GM19035 (cell line): ENCODE data around the gene OPRL1.
"Not testable (repeated sequence)": the region's sequence is repeated elsewhere in the genome, so short reads cannot be mapped to it uniquely, and the experiment has no call there.

Experiments
- ATAC-seq: cut with Tn5 transposase; IDR thresholded peaks from one replicate; pipeline ENCODE4 v1.9.1; 2021; ENCODE audit not compliant: unreplicated experiment

OPRL1 gene

GRCh38 chr20:64083378-64083803 lies 3.5 kb downstream of the OPRL1 start:
- ATAC-seq, result no peak

- ATAC-seq, result no peak
These were observed 4.2 kb downstream of the OPRL1 start, which contains the start of gene LKAAEAR1 for GRCh38 chr20:64083804-64084684. Gene LKAAEAR1 (minus strand): TSS chr20:64084398. CDS start chr20:64084219, 179 bp downstream.

GRCh38 chr20:64084685-64085152 lies 4.8 kb downstream of the OPRL1 start:
- no peak for ATAC-seq

- ATAC-seq, result no peak
These were observed 6.9 kb downstream of the OPRL1 start for GRCh38 chr20:64086801-64087200.

- ATAC-seq, result not testable (repeated sequence)
These were observed 7.4 kb downstream of the OPRL1 start for GRCh38 chr20:64087226-64087825.

GRCh38 chr20:64088586-64088985 lies 8.7 kb downstream of the OPRL1 start:
- not testable (repeated sequence) for ATAC-seq

- ATAC-seq, result no peak
These were observed 10.3 kb downstream of the OPRL1 start for GRCh38 chr20:64090165-64090564.

- ATAC-seq, result no peak
These were observed 11.5 kb downstream of the OPRL1 start for GRCh38 chr20:64091340-64091739.

- ATAC-seq, result no peak
These were observed 11.9 kb downstream of the OPRL1 start for GRCh38 chr20:64091770-64092169.

GRCh38 chr20:64092258-64093012 lies 12.6 kb downstream of the OPRL1 start:
- ATAC-seq, result no peak

- no peak for ATAC-seq
These were observed 13.2 kb downstream of the OPRL1 start for GRCh38 chr20:64093013-64093503.

- no peak for ATAC-seq
These were observed 15.6 kb downstream of the OPRL1 start for GRCh38 chr20:64095455-64095854.

GRCh38 chr20:64095927-64096326 lies 16.0 kb downstream of the OPRL1 start:
- no peak for ATAC-seq

GRCh38 chr20:64096535-64096934 lies 16.7 kb downstream of the OPRL1 start:
- ATAC-seq, result no peak

GRCh38 chr20:64098471-64099013 lies 18.7 kb downstream of the OPRL1 start:
- ATAC-seq, result no peak

- no peak for ATAC-seq
These were observed 19.4 kb downstream of the OPRL1 start for GRCh38 chr20:64099086-64099786.

- no peak for ATAC-seq
These were observed 20.1 kb downstream of the OPRL1 start for GRCh38 chr20:64099880-64100565.

- ATAC-seq, result no peak
These were observed 20.6 kb downstream of the OPRL1 start for GRCh38 chr20:64100566-64100888.

- no peak for ATAC-seq
These were observed 21.2 kb downstream of the OPRL1 start for GRCh38 chr20:64100946-64101688.
